ENCODE results near the gene FBXL13. TPM values are rescaled to one million over a fixed set of nuclear protein-coding genes. Genes with fewer than 3 reads are reported as not detected.
"Not testable (repeated sequence)": the region's sequence is repeated elsewhere in the genome, so short reads cannot be mapped to it uniquely, and the experiment has no call there.

The FBXL13 gene
- total RNA-seq, 1 experiment from 2014 or later: 0.18 TPM

GRCh38 chr7:102788770-102789169, 285.8 kb downstream of the FBXL13 start:
- not testable (repeated sequence) for H3K36me3 ChIP-seq; H3K27me3 ChIP-seq (replicated peaks); H3K9me3 ChIP-seq (replicated peaks); H3K4me3 ChIP-seq; H3K27ac ChIP-seq; DNase-seq (ENCODE audit: low read depth in 1 of 2, low spot score in 2 of 2); H3K4me1 ChIP-seq (replicated peaks)

- not testable (repeated sequence) for H3K9me3 ChIP-seq (replicated peaks); DNase-seq (ENCODE audit: low read depth in 1 of 2, low spot score in 2 of 2); H3K27ac ChIP-seq; H3K4me1 ChIP-seq (replicated peaks); H3K36me3 ChIP-seq; H3K27me3 ChIP-seq (replicated peaks); H3K4me3 ChIP-seq
Observed at GRCh38 chr7:102780926-102781325, 293.7 kb downstream of the FBXL13 start.

GRCh38 chr7:102778663-102779062, 295.9 kb downstream of the FBXL13 start:
- not testable (repeated sequence) for H3K27ac ChIP-seq; H3K4me3 ChIP-seq; H3K36me3 ChIP-seq; DNase-seq (ENCODE audit: low read depth in 1 of 2, low spot score in 2 of 2); H3K4me1 ChIP-seq (replicated peaks); H3K9me3 ChIP-seq (replicated peaks); H3K27me3 ChIP-seq (replicated peaks)

GRCh38 chr7:102776217-102776616, 298.4 kb downstream of the FBXL13 start:
- H3K36me3 ChIP-seq; H3K27me3 ChIP-seq (replicated peaks); DNase-seq (ENCODE audit: low read depth in 1 of 2, low spot score in 2 of 2); H3K4me3 ChIP-seq; H3K27ac ChIP-seq; H3K9me3 ChIP-seq (replicated peaks); H3K4me1 ChIP-seq (replicated peaks): not testable (repeated sequence)

- H3K4me3 ChIP-seq; H3K9me3 ChIP-seq (replicated peaks); DNase-seq (ENCODE audit: low read depth in 1 of 2, low spot score in 2 of 2); H3K27me3 ChIP-seq (replicated peaks); H3K27ac ChIP-seq; H3K4me1 ChIP-seq (replicated peaks); H3K36me3 ChIP-seq: not testable (repeated sequence)
Observed at GRCh38 chr7:102770467-102770866, 304.1 kb downstream of the FBXL13 start.

GRCh38 chr7:102769657-102770192, 304.9 kb downstream of the FBXL13 start:
- not testable (repeated sequence) for H3K4me1 ChIP-seq (replicated peaks); H3K4me3 ChIP-seq; H3K27ac ChIP-seq; H3K36me3 ChIP-seq; H3K9me3 ChIP-seq (replicated peaks); DNase-seq (ENCODE audit: low read depth in 1 of 2, low spot score in 2 of 2); H3K27me3 ChIP-seq (replicated peaks)

GRCh38 chr7:102763295-102763905, 311.2 kb downstream of the FBXL13 start:
- H3K4me3 ChIP-seq; H3K27me3 ChIP-seq (replicated peaks); H3K36me3 ChIP-seq; DNase-seq (ENCODE audit: low read depth in 1 of 2, low spot score in 2 of 2); H3K27ac ChIP-seq; H3K4me1 ChIP-seq (replicated peaks); H3K9me3 ChIP-seq (replicated peaks): not testable (repeated sequence)

Other genes with a start within 250 kb of the FBXL13 start
- 8.3 and 10.9 TPM in 2 replicates for gene LRRC17, start 161.8 kb downstream of the FBXL13 start, total RNA-seq (2014; rRNA removed; shearing (Covaris generic))
- 22.3 and 30.3 TPM in 2 replicates for gene ARMC10, start 344 bp upstream of the FBXL13 start, total RNA-seq (2014; rRNA removed; shearing (Covaris generic))
- gene NAPEPLD, start 74.3 kb upstream of the FBXL13 start, total RNA-seq (2014; rRNA removed; shearing (Covaris generic)): 0.94 and 3.7 TPM in 2 replicates
- 52.0 and 66.1 TPM in 2 replicates for gene PMPCB, start 222.6 kb upstream of the FBXL13 start, total RNA-seq (2014; rRNA removed; shearing (Covaris generic))